ENCODE results near the gene SRPK2.

The SRPK2 gene

DNA sequence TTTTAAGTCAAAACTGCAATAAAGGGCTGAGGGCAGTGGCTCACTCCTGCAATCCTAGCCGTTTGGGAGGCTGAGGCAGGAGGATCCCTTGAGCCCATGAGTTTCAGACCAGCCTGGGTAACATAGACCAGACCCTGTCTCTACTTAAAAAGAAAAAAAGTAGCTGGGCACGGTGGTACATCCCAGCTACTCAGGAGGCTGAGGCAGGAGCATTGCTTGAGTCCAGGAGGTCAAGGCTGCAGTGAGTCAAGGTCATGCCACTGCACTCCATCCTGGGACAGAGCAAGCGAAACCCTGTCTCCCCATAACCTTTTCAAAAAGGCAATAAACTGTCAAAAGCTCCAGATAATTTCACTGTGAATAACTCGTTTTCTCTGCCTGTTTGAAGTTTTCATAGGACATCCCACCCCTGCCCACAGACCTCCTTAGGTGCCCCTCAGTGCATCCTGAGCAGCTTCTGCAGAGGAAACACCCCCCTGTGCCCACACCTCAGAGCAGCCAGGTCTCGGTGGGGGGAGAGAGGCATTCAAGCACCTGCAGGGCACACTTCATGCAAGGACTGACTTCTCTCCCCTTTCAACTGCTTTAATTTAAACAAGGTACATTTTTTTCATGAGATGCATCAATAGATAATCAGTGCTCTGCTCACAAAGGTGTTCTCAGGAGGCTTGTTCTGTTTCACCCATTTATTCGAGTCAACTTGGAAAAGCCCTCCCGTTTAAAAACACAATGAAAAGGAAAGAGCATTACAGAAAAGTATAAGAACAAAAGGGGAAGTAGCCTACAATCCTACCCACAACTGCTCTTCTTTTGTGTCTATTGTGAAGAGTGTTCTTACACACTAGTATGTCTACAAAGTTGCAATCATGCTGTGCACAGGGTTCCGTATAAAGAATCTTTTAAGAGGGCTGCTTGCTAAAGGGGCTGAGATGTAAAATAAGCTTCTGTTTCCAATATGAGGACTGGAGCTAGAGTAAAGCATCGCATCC lies 269.8 kb downstream of the SRPK2 start:
- DNase-seq (ENCODE audit: low read depth, low spot score), result no peak
- TF ChIP-seq POLR2AphosphoS5 (IDR thresholded peaks at IDR 0.05; ENCODE audit: borderline replicate concordance, low read depth, low read length) (no peak), FOXP2 (optimal IDR thresholded peaks at IDR 0.05; ENCODE audit: control extremely low read depth, extremely low read length, insufficient read depth) (no peak)
- Histone ChIP-seq H3K36me3 (ENCODE audit: insufficient read depth, low read length) (peaks cover 29% of the 10 kb centered on the region), H3K27ac (no peak overlapping the region), H3K9me3 (ENCODE audit: low read depth, low read length) (no peaks in the 10 kb centered on the region), H3K4me3 (no peak overlapping the region), H3K9ac (ENCODE audit: insufficient read length) (no peak overlapping the region)

- DNase-seq (ENCODE audit: low read depth, low spot score), result no peak
- no peak for TF ChIP-seq POLR2AphosphoS5 (IDR thresholded peaks at IDR 0.05; ENCODE audit: borderline replicate concordance, low read depth, low read length)
- no peak for TF ChIP-seq EZH2 (IDR thresholded peaks at IDR 0.05)
- TF ChIP-seq FOXP2 (optimal IDR thresholded peaks at IDR 0.05; ENCODE audit: control extremely low read depth, extremely low read length, insufficient read depth), result no peak
- Histone ChIP-seq H3K4me3 (no peak overlapping the region), H3K36me3 (ENCODE audit: insufficient read depth, low read length) (peaks cover 82% of the 10 kb centered on the region), H3K27ac (no peak overlapping the region), H3K9ac (ENCODE audit: insufficient read length) (no peak overlapping the region), H3K9me3 (ENCODE audit: low read depth, low read length) (no peaks in the 10 kb centered on the region)
These were observed 276.0 kb downstream of the SRPK2 start for GRCh38 chr7:105112440-105113418.

DNA sequence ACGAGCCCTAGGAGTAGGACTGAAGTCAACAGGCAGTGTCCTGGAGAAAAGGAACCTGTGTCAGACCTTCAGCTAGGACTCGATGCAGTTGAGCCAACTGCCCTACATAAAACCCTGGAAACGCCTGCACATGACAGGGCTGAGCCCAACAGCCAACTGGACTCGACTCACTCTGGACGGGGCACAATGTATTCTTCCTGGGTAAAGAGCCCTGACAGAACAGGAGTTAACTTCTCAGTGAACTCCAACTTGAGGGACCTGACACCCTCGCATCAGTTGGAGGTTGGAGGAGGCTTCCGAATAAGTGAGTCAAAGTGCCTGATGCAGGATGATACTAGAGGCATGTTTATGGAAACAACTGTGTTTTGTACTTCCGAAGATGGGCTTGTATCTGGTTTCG lies 281.3 kb downstream of the SRPK2 start:
- Histone ChIP-seq H3K4me3 (no peak overlapping the region), H3K27ac (peak overlapping the region; percentile 49; the same call in 1 of the 2 replicates), H3K36me3 (ENCODE audit: insufficient read depth, low read length) (peaks cover 88% of the 10 kb centered on the region), H3K9ac (ENCODE audit: insufficient read length) (no peak overlapping the region), H3K9me3 (ENCODE audit: low read depth, low read length) (no peaks in the 10 kb centered on the region)
- TF ChIP-seq FOXP2 (optimal IDR thresholded peaks at IDR 0.05; ENCODE audit: control extremely low read depth, extremely low read length, insufficient read depth), result no peak
- TF ChIP-seq EZH2 (IDR thresholded peaks at IDR 0.05), result no peak
- TF ChIP-seq POLR2AphosphoS5 (IDR thresholded peaks at IDR 0.05; ENCODE audit: borderline replicate concordance, low read depth, low read length), result no peak
- DNase-seq (ENCODE audit: low read depth, low spot score), result no peak

GRCh38 chr7:105106473-105106872 lies 282.2 kb downstream of the SRPK2 start:
- TF ChIP-seq POLR2AphosphoS5 (IDR thresholded peaks at IDR 0.05; ENCODE audit: borderline replicate concordance, low read depth, low read length), result no peak
- no peak for TF ChIP-seq EZH2 (IDR thresholded peaks at IDR 0.05)
- no peak for TF ChIP-seq FOXP2 (optimal IDR thresholded peaks at IDR 0.05; ENCODE audit: control extremely low read depth, extremely low read length, insufficient read depth)

DNA sequence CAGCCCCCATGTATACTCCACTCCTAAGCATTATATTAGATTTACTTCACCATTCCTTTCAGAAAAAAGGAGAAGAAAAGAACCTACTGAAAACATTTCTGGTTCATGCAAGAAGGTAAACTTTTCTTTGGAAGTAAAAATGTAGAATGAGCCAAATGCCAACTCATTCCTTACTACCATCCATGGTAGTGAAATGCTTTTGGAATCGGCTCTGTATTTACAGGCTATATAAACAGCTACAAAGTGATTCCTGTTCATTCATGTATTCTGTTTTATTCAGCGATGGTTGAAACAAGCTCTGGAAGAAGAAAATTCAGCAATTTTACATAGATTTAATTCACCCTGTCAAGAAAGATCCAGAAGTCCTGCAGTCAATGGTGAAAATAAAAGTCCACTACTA lies 283.1 kb downstream of the SRPK2 start:
- Histone ChIP-seq H3K4me3 (no peak overlapping the region), H3K27ac (peak overlapping the region; percentile 64), H3K9me3 (ENCODE audit: low read depth, low read length) (no peaks in the 10 kb centered on the region), H3K9ac (ENCODE audit: insufficient read length) (no peak overlapping the region), H3K36me3 (ENCODE audit: insufficient read depth, low read length) (peaks cover 72% of the 10 kb centered on the region)
- TF ChIP-seq FOXP2 (optimal IDR thresholded peaks at IDR 0.05; ENCODE audit: control extremely low read depth, extremely low read length, insufficient read depth) (no peak), POLR2AphosphoS5 (IDR thresholded peaks at IDR 0.05; ENCODE audit: borderline replicate concordance, low read depth, low read length) (no peak)
- DNase-seq (ENCODE audit: low read depth, low spot score), result no peak

More at GRCh38 chr7:105106473-105106872, 282.2 kb downstream of the SRPK2 start:
- Histone ChIP-seq H3K9me3 (ENCODE audit: low read depth, low read length) (no peaks in the 10 kb centered on the region), H3K4me3 (no peak overlapping the region), H3K27ac (peak overlapping the region; percentile 64), H3K36me3 (ENCODE audit: insufficient read depth, low read length) (peaks cover 80% of the 10 kb centered on the region), H3K9ac (ENCODE audit: insufficient read length) (peak overlapping the region; percentile 25)
- DNase-seq (ENCODE audit: low read depth, low spot score), result no peak

DNA sequence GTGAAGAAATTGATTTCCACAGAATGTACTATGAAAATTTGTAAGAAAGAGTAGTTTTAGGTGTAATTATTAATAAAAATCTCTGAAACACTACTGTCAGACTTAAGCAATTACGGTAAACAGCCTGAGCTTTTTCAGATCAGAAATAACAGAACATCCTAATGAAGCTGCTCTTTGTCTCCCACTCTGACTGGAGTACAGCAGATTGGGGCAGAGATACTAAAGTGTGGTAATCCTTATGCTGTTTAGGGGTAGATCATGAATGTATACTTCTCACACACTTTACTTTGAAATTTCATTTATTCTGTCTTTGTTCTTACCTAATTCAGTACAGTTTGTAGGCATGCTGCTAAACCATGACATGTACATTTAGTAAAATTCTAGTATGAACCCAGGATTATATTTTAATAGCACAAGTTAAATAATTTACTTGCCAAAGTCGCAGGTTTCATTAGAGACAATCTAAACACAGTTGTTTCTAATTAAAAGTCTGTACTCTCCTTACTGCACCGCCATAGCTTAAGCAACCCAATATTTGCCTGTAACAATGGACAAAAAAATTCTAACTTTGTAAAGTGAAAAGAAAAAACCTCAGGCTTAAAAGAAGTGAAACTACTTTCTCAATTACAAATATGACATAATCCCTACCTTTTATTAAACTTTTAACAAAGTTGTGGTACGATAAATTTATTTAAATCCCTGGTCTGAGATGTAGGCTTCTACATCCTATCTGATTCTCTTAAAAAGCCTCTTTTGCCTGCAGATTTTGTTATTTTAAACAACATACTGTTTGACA lies 286.0 kb downstream of the SRPK2 start:
- no peak overlapping the region for H3K4me3 ChIP-seq
- no peaks in the 10 kb centered on the region for H3K9me3 ChIP-seq (ENCODE audit: low read depth, low read length)
- peak overlapping the region; percentile 11 for H3K9ac ChIP-seq (ENCODE audit: insufficient read length)
- TF ChIP-seq POLR2AphosphoS5 (IDR thresholded peaks at IDR 0.05; ENCODE audit: borderline replicate concordance, low read depth, low read length) (no peak), EZH2 (IDR thresholded peaks at IDR 0.05) (no peak), FOXP2 (optimal IDR thresholded peaks at IDR 0.05; ENCODE audit: control extremely low read depth, extremely low read length, insufficient read depth) (no peak)
- H3K36me3 ChIP-seq (ENCODE audit: insufficient read depth, low read length), result peaks cover 55% of the 10 kb centered on the region
- peak overlapping the region; percentile 70 for H3K27ac ChIP-seq
- no peak for DNase-seq (ENCODE audit: low read depth, low spot score)

DNA sequence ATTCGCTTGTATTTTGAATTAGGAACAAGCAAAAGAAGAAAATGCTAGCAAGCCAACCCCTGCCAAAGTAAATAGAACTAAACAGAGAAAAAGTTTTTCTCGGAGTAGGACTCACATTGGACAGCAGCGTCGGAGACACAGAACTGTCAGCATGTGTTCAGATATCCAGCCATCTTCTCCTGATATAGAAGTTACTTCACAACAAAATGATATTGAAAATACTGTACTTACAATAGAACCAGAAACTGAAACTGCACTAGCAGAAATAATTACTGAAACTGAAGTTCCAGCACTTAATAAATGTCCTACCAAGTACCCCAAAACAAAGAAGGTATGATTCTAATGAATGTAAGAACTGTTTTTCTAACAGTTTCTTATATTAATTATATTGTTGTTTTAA lies 286.9 kb downstream of the SRPK2 start:
- no peaks in the 10 kb centered on the region for H3K9me3 ChIP-seq (ENCODE audit: low read depth, low read length)
- no peak for TF ChIP-seq POLR2AphosphoS5 (IDR thresholded peaks at IDR 0.05; ENCODE audit: borderline replicate concordance, low read depth, low read length)
- no peak overlapping the region for H3K27ac ChIP-seq
- H3K4me3 ChIP-seq, result no peak overlapping the region
- DNase-seq (ENCODE audit: low read depth, low spot score), result no peak
- peaks cover 48% of the 10 kb centered on the region for H3K36me3 ChIP-seq (ENCODE audit: insufficient read depth, low read length)
- H3K9ac ChIP-seq (ENCODE audit: insufficient read length), result no peak overlapping the region

Data from SK-N-MC (cell line).